ENCODE results near the gene SLC39A3.

SLC39A3 gene

GRCh38 chr19:2702170-2703076 is 37.4 kb downstream of the SLC39A3 start, which contains the start of gene GNG7:
Gene GNG7, minus strand, starts transcription at chr19:2702694. Its CDS starts 182,006 bp downstream, at chr19:2520688.
- peak; percentile 98 for DNase-seq (ENCODE audit: low spot score)

DNA sequence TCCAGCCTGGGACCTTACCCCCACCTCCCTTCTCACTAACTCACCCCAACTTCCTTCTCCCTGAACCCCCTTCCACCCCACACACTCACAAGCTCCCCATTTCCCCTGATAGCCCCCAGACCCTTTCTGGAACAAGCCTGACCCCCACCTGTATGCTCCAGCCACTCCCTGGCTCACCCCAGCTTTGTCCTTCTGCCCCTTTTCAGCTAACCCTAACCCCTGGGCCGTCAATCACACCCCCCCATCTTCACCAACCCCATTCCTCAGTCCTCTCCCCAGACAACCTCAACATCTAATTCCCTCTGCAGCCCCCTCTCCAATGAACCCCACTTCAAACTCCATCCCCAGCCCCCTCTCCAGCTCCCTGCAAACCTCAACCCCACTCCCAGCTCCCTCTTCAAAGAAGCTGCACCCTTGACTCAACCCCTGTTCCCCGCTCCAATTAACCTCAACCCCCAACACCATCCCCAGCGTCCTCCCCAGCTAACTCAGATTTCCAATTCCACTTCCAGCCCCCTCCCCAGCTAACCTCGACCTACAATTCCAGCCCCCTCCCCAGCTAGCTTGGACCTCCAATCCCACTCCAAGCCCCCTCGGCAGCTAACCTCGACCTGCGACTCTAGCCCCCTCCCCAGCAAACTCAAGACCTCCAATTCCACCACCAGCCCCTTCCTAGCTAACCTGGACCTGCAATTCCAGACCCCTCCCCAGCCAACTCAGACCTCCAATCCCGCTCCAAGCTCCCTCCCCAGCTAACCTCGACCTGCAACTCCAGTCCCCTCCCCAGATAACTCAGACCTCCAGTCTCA is 38.3 kb downstream of the SLC39A3 start:
- DNase-seq (ENCODE audit: low spot score): no peak

DNA sequence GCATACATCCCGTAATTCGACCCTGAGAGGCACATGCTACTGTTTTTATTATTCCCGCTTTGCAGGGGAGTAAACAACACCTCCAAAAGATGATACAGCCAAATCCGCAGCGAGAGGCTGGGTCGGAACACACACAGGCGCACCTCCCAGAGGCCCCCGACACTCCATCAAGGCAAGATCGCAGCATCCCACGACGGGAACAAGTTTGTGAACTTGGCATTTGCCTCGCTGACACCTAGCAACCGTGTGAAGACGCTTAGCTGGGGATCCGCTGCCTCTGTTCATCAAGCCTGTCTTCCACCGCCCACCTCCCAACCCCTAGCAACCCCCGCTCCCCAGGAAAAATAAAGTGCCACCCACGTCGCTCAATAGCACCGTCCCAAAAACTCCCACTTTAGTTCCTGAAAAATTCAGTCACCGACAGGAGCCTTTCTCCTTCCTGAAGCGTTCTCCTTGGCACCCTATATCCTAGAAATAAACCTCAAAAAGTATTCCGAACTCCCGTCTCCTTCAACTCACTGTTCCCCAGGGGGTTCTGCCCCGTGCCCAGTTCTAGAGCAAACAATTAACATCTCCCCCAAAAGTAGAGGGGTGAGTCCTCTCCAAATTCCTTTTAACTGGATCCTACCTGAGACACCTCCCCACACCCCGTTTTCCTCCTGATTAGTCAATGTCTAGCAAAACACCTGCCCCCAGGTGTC is 39.0 kb downstream of the SLC39A3 start:
- no peak for DNase-seq (ENCODE audit: low spot score)

DNA sequence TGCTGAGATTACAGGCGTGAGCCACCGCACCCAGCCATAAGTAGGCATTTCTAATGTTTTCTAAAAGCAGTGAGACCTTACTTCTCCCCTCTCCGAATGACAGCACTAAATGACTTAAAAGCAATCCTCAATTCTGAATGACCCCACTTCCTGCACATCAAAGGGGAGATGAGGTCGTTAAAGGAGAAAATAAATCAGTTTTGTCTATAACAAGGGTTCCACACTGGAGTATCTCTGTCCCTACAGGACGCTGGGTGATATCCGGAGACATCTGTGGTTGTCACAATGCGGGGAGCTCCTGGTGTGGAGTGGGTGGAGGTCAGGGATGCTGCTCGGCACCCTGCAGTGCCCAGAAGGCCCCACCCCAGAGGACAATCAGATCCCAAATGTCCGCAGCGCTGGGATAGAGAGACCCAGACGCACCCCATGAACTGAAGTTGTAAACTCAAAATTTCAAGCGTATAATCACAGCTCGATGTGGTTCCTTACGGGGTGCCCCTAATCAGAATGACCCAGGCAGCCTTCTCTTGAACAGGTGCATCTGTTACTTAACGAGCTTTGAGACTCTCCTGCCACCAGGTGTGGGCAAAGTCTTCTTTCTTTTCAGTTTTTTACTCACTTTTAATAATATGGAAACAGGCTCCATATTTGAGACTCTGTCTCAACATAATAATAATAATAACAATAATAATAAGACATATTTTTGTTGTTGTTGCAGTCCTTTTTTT is 40.2 kb downstream of the SLC39A3 start:
- DNase-seq (ENCODE audit: low spot score): no peak

- no peak for DNase-seq (ENCODE audit: low spot score)
Measured at GRCh38 chr19:2694196-2694595, 45.6 kb downstream of the SLC39A3 start.

GRCh38 chr19:2693492-2694160 is 46.2 kb downstream of the SLC39A3 start:
- DNase-seq (ENCODE audit: low spot score): no peak

DNA sequence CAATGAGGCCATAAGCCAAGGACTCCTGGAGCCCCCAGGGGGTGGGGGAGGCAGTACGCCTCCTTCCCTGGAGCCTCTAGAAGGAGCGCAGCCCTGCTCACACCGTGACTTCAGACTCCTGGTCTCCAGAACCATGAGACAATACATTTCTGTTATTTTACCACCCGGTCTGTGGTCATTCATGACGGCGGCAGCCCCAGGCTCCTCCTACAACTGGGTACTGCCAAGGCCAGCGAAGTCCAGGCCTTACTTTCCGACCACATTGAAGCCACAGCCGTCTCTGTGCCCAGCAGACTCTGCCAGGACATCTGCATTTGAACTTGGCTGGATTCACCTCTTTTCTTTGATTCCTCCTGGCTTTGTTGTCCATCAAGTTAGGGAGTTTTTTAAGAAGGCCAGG is 47.9 kb downstream of the SLC39A3 start:
- no peak for DNase-seq (ENCODE audit: low spot score)

GRCh38 chr19:2690856-2691255 is 49.0 kb downstream of the SLC39A3 start:
- no peak for DNase-seq (ENCODE audit: low spot score)

GRCh38 chr19:2686360-2686759 is 53.5 kb downstream of the SLC39A3 start:
- no peak for DNase-seq (ENCODE audit: low spot score)

- no peak for DNase-seq (ENCODE audit: low spot score)
Measured at GRCh38 chr19:2685204-2685704, 54.6 kb downstream of the SLC39A3 start.

GRCh38 chr19:2683430-2684003 is 56.3 kb downstream of the SLC39A3 start:
- DNase-seq (ENCODE audit: low spot score): no peak

Data from AG08395 (cell line).